MCF 10A (cell line): Measurements from ENCODE around the gene GC. TPM values are rescaled to one million over a fixed set of nuclear protein-coding genes. Genes with fewer than 3 reads are reported as not detected.

Experiments used
- BruUV-seq: library from RNA; stranded (reverse); fragments of 400-500 nt; replicated peaks from 2 replicates; lab custom pipeline; 2021; lab: Mats Ljungman, UMichigan
- CTCF ChIA-PET: fragments of 300-600 bp; sonication (Branson Sonifier 250); formaldehyde crosslinking; extraction: SDS; loops from one replicate; lab custom pipeline; 2021; ENCODE audit warnings: antibody characterized with exemption, inconsistent platforms; lab: Yijun Ruan, JAX
- POLR2A ChIA-PET: fragments of 300-600, 350-650 bp; sonication (Branson Sonifier 250); formaldehyde crosslinking; extraction: SDS; loops from one replicate; lab custom pipeline; 2020; ENCODE audit warnings: antibody characterized with exemption, inconsistent platforms; lab: Yijun Ruan, JAX
- DNase-seq: peaks from one replicate; pipeline ENCODE4 v3.0.0-alpha.2; 2018; ENCODE audit not compliant: unreplicated experiment
- H3K27ac Mint-ChIP-seq: one replicate; pipeline ENCODE4 v1.8.0; 2022; ENCODE audit warnings: mild to moderate bottlenecking, low read depth, mixed read lengths; ENCODE audit not compliant: unreplicated experiment
- H3K27me3 Mint-ChIP-seq: one replicate; pipeline ENCODE4 v1.8.0; 2022; ENCODE audit warnings: mixed read lengths; ENCODE audit not compliant: insufficient read depth, unreplicated experiment
- H3K36me3 Mint-ChIP-seq: one replicate; pipeline ENCODE4 v1.8.0; 2022; ENCODE audit warnings: mild to moderate bottlenecking, moderate library complexity, mixed read lengths; ENCODE audit not compliant: insufficient read depth, unreplicated experiment
- H3K4me1 Mint-ChIP-seq: one replicate; pipeline ENCODE4 v1.8.0; 2022; ENCODE audit warnings: mixed read lengths; ENCODE audit not compliant: insufficient read depth, unreplicated experiment
- H3K4me3 Mint-ChIP-seq: one replicate; pipeline ENCODE4 v1.8.0; 2022; ENCODE audit warnings: mild to moderate bottlenecking, moderate library complexity, mixed read lengths; ENCODE audit not compliant: unreplicated experiment
- H3K9me3 Mint-ChIP-seq: one replicate; pipeline ENCODE4 v1.8.0; 2022; ENCODE audit warnings: mixed read lengths; ENCODE audit not compliant: unreplicated experiment
- CTCF ChIP-seq: fragments of 200-600 bp; IDR thresholded peaks from one replicate; pipeline ENCODE4 v1.8.0; 2022; ENCODE audit warnings: antibody characterized with exemption, mild to moderate bottlenecking; ENCODE audit not compliant: unreplicated experiment
- intact Hi-C: fragments of 100-400 bp; cut with micrococcal nuclease; formaldehyde crosslinking; loops from 2 replicates; pipeline ENCODE4 v1.14.1; 2022
- total RNA-seq: library from RNA; stranded (reverse); gene quantifications from 2 replicates; pipeline ENCODE4 v1.2.3, GENCODE V29; 2022

GC gene
- total RNA-seq, 1 experiment from 2014 or later = not detected

GRCh38 chr4:71774136-71774535 is 9.7 kb downstream of the GC start:
- Mint-ChIP-seq H3K4me3 (no peak overlapping the region), H3K27me3 (no peaks in the 10 kb centered on the region), H3K9me3 (no peaks in the 10 kb centered on the region), H3K4me1 (peaks cover 6% of the 10 kb centered on the region), H3K36me3 (no peaks in the 10 kb centered on the region), H3K27ac (no peak overlapping the region)
- BruUV-seq = no TSS peak
- no peak for TF ChIP-seq CTCF
- POLR2A ChIA-PET = no interaction called here
- CTCF ChIA-PET = interaction anchor here (2.4 kb wide), 1 partner anchor 512 kb away, joined by 16 read pairs; no protein-coding TSS in a partner anchor
- intact Hi-C loops = loop anchor here (5.0 kb wide), 1 partner anchor 168 kb away; no protein-coding TSS in a partner anchor
- no peak for DNase-seq

- no peaks in the 10 kb centered on the region for H3K27me3 Mint-ChIP-seq
- H3K4me1 Mint-ChIP-seq = peaks cover 6% of the 10 kb centered on the region
Observed at GRCh38 chr4:71773004-71773403, 10.9 kb downstream of the GC start.

GRCh38 chr4:71772592-71772991 is 11.3 kb downstream of the GC start:
- H3K27ac Mint-ChIP-seq = no peak overlapping the region
- DNase-seq = peak; percentile 8
- intact Hi-C loops = loop anchor here (1.0 to 5.0 kb wide), 2 partner anchors 170 to 514 kb away; no protein-coding TSS in a partner anchor
- BruUV-seq = no TSS peak
- ChIA-PET CTCF (interaction anchor here (2.4 kb wide), 1 partner anchor 514 kb away, joined by 16 read pairs; no protein-coding TSS in a partner anchor), POLR2A (interaction anchor here (0.6 to 0.9 kb wide), 2 partner anchors 9 to 513 kb away, joined by 3 read pairs; no protein-coding TSS in a partner anchor)
- no peaks in the 10 kb centered on the region for H3K9me3 Mint-ChIP-seq
- no peaks in the 10 kb centered on the region for H3K27me3 Mint-ChIP-seq
- peaks cover 6% of the 10 kb centered on the region for H3K4me1 Mint-ChIP-seq
- H3K36me3 Mint-ChIP-seq = no peaks in the 10 kb centered on the region
- no peak overlapping the region for H3K4me3 Mint-ChIP-seq
- TF ChIP-seq CTCF = peak; percentile 26

More at GRCh38 chr4:71773004-71773403, 10.9 kb downstream of the GC start:
- intact Hi-C loops = loop anchor here (5.0 kb wide), 1 partner anchor 169 kb away; no protein-coding TSS in a partner anchor
- no peaks in the 10 kb centered on the region for H3K36me3 Mint-ChIP-seq
- no peak overlapping the region for H3K4me3 Mint-ChIP-seq
- DNase-seq = no peak
- BruUV-seq = no TSS peak
- POLR2A ChIA-PET = interaction anchor here (0.9 kb wide), 1 partner anchor 513 kb away, joined by 3 read pairs; no protein-coding TSS in a partner anchor
- CTCF ChIA-PET = interaction anchor here (0.7 to 2.4 kb wide), 2 partner anchors 513 to 1249 kb away, joined by 4 to 16 read pairs; no protein-coding TSS in a partner anchor
- H3K27ac Mint-ChIP-seq = no peak overlapping the region
- no peak for TF ChIP-seq CTCF
- H3K9me3 Mint-ChIP-seq = no peaks in the 10 kb centered on the region

- Mint-ChIP-seq H3K27ac (no peak overlapping the region), H3K9me3 (no peaks in the 10 kb centered on the region), H3K4me1 (peaks cover 6% of the 10 kb centered on the region), H3K27me3 (no peaks in the 10 kb centered on the region), H3K4me3 (no peak overlapping the region), H3K36me3 (no peaks in the 10 kb centered on the region)
- BruUV-seq = no TSS peak
- TF ChIP-seq CTCF = no peak
- ChIA-PET POLR2A (no interaction called here), CTCF (interaction anchor here (0.6 to 1.1 kb wide), 2 partner anchors 108 to 528 kb away, joined by 3 to 4 read pairs; no protein-coding TSS in a partner anchor)
- intact Hi-C loops = loop anchor here (1.0 to 5.0 kb wide), 2 partner anchors 171 to 515 kb away; no protein-coding TSS in a partner anchor
- no peak for DNase-seq
Observed at GRCh38 chr4:71771613-71772012, 12.3 kb downstream of the GC start.
